ENCODE results near the gene DGKQ.
"Not testable (repeated sequence)": the region's sequence is repeated elsewhere in the genome, so short reads cannot be mapped to it uniquely, and the experiment has no call there.

DGKQ gene

DNA sequence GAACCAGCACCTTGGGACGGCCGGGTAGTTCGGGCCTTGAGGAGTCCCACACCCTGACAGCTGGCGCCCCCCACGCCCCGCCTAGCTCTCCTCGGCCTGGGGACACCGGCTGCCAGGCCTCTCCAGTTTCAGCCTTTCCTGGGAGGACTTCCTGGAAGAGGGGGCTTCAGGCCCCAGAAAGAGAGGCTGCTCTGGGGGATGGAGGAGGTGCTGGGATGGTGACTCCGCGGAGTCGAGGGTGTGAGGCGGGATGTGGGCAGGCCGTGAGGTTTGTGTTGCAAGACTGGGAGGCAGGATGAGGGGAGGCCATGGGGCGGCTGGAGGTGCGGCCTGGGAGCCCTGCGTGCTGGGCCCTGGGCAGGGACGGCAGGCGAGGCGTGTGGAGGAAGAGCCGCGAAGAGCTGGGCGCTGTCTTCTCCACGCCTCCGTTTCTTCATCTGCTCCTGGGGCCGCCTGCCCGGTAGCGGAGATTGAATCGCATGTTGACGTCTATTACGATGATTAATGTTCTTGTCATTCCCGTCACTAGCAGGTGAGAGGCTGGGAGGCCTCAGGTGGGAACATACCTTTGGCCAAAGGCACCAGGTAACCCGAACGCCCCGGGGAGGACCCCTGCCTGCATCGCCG lies 37.1 kb upstream of the DGKQ start:
- no peak for DNase-seq (ENCODE audit: low read depth)

DNA sequence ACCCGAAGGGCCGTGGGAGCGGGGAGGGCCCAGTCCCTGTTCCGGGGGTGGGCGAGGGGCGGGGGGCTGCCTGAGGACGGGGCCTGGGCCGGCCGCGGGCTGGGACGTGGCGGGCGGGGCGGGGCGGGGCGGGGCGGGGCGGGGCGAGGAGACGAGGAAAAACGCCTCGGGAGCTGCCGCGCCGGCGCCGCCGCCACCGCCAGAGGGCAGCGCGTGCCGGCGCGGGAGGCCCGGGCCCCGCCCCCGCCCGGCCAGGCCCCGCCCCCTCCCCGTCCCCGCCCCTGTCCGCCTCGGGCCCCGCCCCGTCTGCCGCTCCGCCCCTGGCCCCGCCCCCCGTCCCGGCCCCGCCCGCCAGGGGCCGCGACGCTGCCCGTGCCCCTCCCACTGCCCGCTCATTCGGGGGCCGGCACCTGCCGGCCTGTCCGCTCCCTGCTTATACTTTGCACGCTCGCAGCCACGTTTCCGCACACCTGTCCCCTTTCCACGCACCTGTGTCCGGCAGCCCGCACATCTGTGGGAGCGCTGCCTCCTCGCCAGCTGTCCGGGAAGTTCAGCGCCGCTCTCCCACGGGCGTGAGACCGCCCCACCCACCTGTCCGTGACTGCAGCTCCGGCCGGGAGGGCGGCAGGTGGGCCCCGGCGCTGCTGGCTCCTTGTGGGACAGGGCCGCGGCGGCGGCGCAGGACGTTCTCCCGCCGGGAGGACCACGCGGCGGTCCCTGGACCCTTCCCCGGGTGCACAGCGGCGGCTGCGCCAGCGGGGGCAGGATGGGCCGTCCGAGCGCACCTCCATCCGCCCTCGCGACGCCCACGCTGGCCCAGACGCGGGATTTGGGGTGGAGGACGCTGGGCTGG lies 36.4 kb upstream of the DGKQ start:
- DNase-seq (ENCODE audit: low read depth), result no peak

GRCh38 chr4:1008840-1009541 lies 35.6 kb upstream of the DGKQ start:
- no peak for DNase-seq (ENCODE audit: low read depth)

GRCh38 chr4:1006856-1007255 lies 33.5 kb upstream of the DGKQ start:
- no peak for DNase-seq (ENCODE audit: low read depth)

GRCh38 chr4:1004557-1005485 lies 31.5 kb upstream of the DGKQ start:
- DNase-seq (ENCODE audit: low read depth), result no peak

GRCh38 chr4:1004071-1004418 lies 30.7 kb upstream of the DGKQ start:
- DNase-seq (ENCODE audit: low read depth), result no peak

DNA sequence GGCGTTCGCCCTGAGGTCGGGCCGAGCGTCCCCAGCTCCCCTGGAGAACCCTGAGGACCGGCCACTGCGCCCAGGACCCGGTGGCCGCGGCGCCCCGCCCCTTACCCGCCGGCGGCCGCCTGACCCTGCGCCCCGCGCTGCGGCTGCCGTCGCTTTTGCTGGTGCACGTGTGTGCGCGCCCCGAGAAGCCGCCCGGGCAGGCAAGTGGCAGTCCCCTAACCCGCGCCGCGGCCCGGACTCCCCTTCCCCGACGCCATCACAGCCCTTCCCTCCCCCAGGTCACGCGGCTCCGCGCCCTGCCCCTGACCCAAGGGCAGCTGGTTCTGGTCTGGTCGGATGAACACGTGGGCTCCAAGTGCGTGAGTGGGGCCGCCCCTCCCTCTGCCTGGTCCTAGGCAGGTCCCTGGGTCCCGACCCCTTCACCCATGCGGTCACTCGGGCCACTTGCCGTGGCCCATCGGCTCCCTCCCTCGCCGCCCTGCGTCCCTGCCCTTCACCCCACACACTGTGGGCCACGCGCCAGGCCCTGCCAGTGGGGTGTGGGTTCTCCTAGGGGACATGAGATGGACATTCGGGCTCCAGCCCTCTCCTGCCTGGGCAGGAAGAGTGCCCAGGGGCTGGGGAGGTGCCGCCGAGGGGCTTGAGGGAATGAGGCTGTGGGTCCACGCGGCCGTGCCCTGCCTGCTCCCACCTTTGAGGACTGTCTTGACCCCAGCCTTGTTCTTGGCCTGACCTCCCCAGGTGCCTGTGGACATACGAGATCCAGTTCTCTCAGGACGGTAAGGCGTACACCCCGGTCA lies 30.1 kb upstream of the DGKQ start:
- no peak for DNase-seq (ENCODE audit: low read depth)

- no peak for DNase-seq (ENCODE audit: low read depth)
Measured at GRCh38 chr4:1002631-1003251, 29.4 kb upstream of the DGKQ start.

DNA sequence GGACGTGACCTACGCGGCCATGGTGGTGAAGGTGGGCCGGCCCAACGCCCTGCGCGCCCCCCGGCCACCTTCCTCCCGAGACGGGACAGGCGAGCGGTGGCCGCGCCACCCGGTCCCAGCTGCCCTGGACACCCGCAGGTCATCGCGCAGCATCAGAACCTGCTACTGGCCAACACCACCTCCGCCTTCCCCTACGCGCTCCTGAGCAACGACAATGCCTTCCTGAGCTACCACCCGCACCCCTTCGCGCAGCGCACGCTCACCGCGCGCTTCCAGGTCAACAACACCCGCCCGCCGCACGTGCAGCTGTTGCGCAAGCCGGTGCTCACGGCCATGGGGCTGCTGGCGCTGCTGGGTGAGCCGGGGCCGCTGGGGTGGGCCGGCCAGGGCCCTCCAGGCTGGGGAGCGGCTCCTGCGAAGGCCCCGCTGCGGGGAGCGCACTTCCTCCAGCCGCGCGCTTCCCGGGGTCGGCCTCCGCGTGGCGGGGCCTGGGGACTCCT lies 28.8 kb upstream of the DGKQ start:
- no peak for DNase-seq (ENCODE audit: low read depth)

DNA sequence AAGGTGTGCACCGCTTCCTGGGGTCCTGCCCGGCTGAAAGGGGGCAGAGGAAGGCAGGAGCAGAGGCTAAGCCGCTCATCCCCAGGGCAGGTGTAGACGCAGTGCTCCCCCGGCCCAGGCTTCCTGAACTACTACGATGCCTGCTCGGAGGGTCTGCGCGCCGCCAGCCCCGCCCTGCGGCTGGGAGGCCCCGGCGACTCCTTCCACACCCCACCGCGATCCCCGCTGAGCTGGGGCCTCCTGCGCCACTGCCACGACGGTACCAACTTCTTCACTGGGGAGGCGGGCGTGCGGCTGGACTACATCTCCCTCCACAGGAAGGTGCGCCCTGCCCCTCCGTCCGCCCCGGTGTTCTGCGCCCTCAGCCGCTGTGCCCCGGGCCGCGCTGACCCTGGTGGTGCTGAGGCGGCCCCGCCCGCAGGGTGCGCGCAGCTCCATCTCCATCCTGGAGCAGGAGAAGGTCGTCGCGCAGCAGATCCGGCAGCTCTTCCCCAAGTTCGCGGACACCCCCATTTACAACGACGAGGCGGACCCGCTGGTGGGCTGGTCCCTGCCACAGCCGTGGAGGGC lies 28.3 kb upstream of the DGKQ start:
- no peak for DNase-seq (ENCODE audit: low read depth)

DNA sequence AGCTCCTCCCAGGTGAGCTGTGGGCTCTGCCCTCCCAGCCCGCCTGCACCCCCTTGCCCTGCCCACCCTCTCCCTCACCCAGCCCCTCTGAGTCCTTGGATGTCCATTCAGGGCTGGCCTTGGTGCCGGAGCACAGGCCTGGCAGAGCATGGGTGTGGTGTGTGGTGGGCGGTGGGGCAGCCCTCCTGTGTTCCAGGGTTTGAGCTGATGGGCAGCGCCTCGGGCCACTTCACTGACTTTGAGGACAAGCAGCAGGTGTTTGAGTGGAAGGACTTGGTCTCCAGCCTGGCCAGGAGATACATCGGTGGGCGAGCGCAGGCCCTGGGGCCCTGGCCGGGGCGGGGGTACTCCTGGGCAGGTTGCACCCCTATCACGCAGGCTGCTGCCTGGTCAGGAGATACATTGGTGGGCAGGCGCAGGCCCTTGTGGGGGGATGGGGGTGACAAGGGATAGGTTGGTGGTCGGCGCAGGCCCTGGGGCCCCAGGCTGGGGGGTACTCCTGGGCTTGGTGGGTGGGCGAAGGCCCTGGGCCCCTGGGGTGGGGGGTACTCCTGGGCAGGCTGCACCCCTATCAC lies 27.4 kb upstream of the DGKQ start:
- DNase-seq (ENCODE audit: low read depth), result no peak

DNA sequence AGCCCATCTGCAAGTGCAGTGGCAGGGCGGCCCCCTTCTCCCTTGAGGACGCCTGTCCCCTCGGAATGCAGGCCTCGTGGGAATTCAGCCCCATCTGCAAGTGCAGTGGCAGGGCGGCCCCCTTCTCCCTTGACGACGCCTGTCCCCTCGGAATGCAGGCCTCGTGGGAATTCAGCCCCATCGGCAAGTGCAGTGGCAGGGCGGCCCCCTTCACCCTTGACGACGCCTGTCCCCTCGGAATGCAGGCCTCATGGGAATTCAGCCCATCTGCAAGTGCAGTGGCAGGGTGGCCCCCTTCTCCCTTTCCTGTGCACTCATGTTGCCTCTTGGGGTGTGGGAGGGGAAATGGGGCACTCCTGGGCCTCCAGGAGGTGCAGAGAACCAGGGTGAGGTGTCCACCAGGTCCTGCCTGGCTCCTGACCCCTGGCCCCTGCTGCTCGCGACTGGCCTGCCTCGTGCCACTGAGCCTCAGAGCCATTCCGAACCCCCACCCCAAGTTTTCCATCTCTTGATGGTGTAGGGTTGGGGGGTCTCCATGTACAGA lies 26.6 kb upstream of the DGKQ start:
- DNase-seq (ENCODE audit: low read depth), result no peak

GRCh38 chr4:999240-999863 lies 26.0 kb upstream of the DGKQ start:
- DNase-seq (ENCODE audit: low read depth), result not testable (repeated sequence)

DNA sequence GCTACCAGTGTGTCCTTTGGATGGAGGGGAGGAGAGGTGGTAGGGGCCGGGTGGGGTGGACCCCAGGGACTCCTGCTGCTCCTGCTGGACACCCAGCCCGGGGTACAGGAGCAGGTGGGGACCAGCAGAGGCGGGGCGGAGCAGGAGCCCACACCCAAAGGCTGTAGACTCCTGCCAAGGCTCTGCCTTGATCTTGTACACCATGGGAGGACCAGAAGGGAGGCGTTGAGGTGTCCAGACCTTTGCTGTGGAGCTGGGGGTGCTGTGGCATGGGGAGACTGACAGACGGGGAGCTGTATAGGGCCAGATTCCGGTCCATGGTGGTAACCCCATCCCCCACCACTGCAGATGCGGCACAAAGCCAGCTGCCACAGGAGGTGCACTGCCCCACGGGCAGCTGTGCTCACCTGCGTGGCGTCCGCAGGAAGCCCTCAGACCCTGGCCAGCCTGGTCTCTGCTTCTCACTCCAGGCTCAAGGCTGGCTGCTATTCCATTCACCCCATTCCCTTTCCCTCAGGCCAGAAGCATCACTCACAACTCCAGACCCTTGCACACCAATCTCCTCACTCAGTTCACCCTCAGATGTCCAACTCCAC lies 24.8 kb upstream of the DGKQ start:
- DNase-seq (ENCODE audit: low read depth), result no peak

DNA sequence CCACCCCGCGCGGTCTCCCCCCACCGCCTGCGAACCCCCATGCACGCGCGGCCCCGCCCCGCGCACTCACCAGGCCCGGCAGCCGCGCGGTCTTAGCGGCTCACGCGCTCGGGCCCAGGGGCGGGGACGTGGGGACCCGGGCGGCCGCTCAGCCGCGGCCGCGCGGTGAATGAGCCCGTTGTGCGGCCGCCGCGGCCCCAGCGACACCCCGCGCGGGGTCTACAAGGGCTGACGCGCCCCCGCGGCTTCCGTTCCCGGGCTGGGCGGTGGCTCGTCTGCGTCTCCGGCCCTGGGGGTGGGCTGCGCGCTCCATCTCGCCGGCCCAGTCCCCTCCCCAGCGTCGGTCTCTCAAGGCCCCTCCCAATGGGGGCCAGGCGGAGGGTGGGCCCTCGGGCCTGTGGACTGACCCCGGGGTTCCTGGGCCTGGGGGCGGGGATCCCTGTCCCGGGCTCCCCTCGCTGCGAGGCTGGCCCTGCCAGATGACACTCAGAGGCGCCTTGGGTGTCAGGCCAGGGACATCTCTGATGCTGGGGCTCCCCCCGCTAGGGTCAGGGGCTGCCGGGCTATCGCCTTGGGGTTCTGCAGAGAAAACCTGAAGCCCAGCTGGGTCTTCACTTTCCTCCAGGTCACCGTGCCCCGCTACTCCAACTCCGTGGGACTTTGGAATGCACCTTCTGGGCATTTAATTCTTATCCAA lies 24.2 kb upstream of the DGKQ start:
- DNase-seq (ENCODE audit: low read depth), result no peak

DNA sequence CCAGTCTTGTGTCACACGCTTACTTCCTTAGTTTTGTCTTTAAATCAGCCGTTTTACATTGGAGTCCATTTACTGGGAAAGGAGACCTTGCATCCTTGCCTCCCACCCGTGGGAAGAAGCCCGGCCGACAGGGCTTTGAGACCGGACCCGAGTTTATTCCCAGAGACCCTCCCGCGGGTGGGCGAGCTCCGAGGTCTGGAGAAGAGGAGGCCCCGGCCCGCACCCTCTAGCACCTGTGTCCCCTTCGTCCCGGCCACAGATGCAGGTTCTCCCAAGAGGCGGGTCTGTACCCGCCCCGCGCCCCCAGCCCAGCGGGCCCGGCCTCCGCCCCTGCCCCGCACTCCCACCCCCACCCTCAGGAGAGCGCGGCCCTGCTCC lies 23.6 kb upstream of the DGKQ start:
- DNase-seq (ENCODE audit: low read depth), result no peak

GRCh38 chr4:996030-996996 lies 22.9 kb upstream of the DGKQ start:
- DNase-seq (ENCODE audit: low read depth), result no peak
